Gastrocnemius medialis (tissue), 4 donors: ENCODE measurements around the gene TRIM44.

Experiments used
- POLR2A ChIP-seq, 2 donors: fragments of 450-650 bp; IDR thresholded peaks; one replicate each; pipeline ENCODE4 v1.6.1; 2017; ENCODE audit warnings: antibody characterized with exemption in 2 of 2, mild to moderate bottlenecking in 2 of 2, moderate library complexity in 2 of 2
- TF ChIP-seq, protein P1 (sequence below), 5 experiments: fragments of 450-650 bp in 3 of 5; fragments of 200-600 bp in 2 of 5; sonication (generic) in 2 of 5; IDR thresholded peaks in 4 of 5; conservative IDR thresholded peaks in 1 of 5; 1 replicate in 4 of 5; 2 replicates in 1 of 5; pipeline ENCODE4 v1.5.1; 2016 to 2019; ENCODE audit warnings: antibody characterized with exemption in 5 of 5, mild to moderate bottlenecking in 3 of 5, moderate library complexity in 3 of 5

- no peak for TF ChIP-seq POLR2A (IDR thresholded peaks at IDR 0.05)
- TF ChIP-seq, protein P1, sequence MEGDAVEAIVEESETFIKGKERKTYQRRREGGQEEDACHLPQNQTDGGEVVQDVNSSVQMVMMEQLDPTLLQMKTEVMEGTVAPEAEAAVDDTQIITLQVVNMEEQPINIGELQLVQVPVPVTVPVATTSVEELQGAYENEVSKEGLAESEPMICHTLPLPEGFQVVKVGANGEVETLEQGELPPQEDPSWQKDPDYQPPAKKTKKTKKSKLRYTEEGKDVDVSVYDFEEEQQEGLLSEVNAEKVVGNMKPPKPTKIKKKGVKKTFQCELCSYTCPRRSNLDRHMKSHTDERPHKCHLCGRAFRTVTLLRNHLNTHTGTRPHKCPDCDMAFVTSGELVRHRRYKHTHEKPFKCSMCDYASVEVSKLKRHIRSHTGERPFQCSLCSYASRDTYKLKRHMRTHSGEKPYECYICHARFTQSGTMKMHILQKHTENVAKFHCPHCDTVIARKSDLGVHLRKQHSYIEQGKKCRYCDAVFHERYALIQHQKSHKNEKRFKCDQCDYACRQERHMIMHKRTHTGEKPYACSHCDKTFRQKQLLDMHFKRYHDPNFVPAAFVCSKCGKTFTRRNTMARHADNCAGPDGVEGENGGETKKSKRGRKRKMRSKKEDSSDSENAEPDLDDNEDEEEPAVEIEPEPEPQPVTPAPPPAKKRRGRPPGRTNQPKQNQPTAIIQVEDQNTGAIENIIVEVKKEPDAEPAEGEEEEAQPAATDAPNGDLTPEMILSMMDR (IDR thresholded peaks at IDR 0.05 in 4 of 5, conservative IDR thresholded peaks at IDR 0.05 in 1 of 5), result no peak
Measured at GRCh38 chr11:35864131-35864530, 201.6 kb downstream of the TRIM44 start.
